Measurements from ENCODE around the gene HECTD4.

- TF ChIP-seq POLR2A (IDR thresholded peaks at IDR 0.05; ENCODE audit: low read length) (no peak), GATA1 (IDR thresholded peaks at IDR 0.05; ENCODE audit: low read depth, low read length) (no peak)
Measured at GRCh38 chr12:112122823-112123690, 259.2 kb downstream of the HECTD4 start.

Data from erythroblast (primary cell).